Testis (tissue), 3 donors: ENCODE measurements around the gene IQSEC3. TPM values are rescaled to one million over a fixed set of nuclear protein-coding genes. Genes with fewer than 3 reads are reported as not detected.

Experiments used
- DNase-seq: peaks from one replicate; pipeline ENCODE4 v3.0.0-alpha.2; 2019
- H3K27ac ChIP-seq, 2 donors: fragments of 200-600 bp; sonication (generic); one replicate each; pipeline ENCODE4 v1.5.1; 2019
- H3K27me3 ChIP-seq: fragments of 200-600 bp; sonication (generic); one replicate; pipeline ENCODE4 v1.5.1; 2019
- H3K36me3 ChIP-seq: fragments of 200-600 bp; sonication (generic); one replicate; pipeline ENCODE4 v1.5.1; 2017; ENCODE audit warnings: low read depth; ENCODE audit errors: missing control alignments
- H3K4me1 ChIP-seq: fragments of 200-600 bp; sonication (generic); one replicate; pipeline ENCODE4 v1.5.1; 2019
- H3K4me3 ChIP-seq, 2 donors: fragments of 200-600 bp; sonication (generic); one replicate each; pipeline ENCODE4 v1.5.1; 2017 to 2019
- H3K9me3 ChIP-seq: fragments of 200-600 bp; sonication (generic); one replicate; pipeline ENCODE4 v1.5.1; 2017
- POLR2A ChIP-seq: fragments of 450-650 bp; IDR thresholded peaks from one replicate; pipeline ENCODE4 v1.6.1; 2017; ENCODE audit warnings: antibody characterized with exemption, mild to moderate bottlenecking, moderate library complexity
- WGBS, 2 donors: methylation state at CpG; one replicate each; pipeline ENCODE4 v1.1.5; 2018; 5-methylcytosine and 5-hydroxymethylcytosine counted together
- intact Hi-C: fragments of 100-400 bp; cut with DNase I; formaldehyde crosslinking; loops from one replicate; pipeline ENCODE4 v1.15.1; 2023; ENCODE audit warnings: low total_unique reads
- polyA plus RNA-seq: library from polyadenylated mRNA; stranded (reverse); fragments of 350-450 nt; fragmentation: Illumina TruSeq; extraction: RNeasy Lipid Tissue Mini Kit (QIAGEN cat#74804); gene quantifications from one replicate; pipeline ENCODE4 v1.2.3, GENCODE V29; 2014; ENCODE audit warnings: low read depth, low replicate concordance; ENCODE audit not compliant: insufficient read depth
- total RNA-seq, 2 donors: library from RNA; depleted of rRNA; stranded (reverse); fragments of >200 nt; gene quantifications; one replicate each; pipeline ENCODE4 v1.2.3, GENCODE V29; 2016
- TF ChIP-seq, protein P1 (sequence below), 3 experiments: fragments of 450-650 bp in 2 of 3; fragments of 200-600 bp in 1 of 3; sonication (generic) in 1 of 3; IDR thresholded peaks; one replicate each; pipeline ENCODE4 v1.5.1; 2016 to 2019; ENCODE audit warnings: antibody characterized with exemption in 3 of 3, mild to moderate bottlenecking in 2 of 3, moderate library complexity in 1 of 3

The IQSEC3 gene
- total and polyA plus RNA-seq, 3 donors from 2014 or later = 3.9 to 12.2 (median 4.5) TPM

DNA sequence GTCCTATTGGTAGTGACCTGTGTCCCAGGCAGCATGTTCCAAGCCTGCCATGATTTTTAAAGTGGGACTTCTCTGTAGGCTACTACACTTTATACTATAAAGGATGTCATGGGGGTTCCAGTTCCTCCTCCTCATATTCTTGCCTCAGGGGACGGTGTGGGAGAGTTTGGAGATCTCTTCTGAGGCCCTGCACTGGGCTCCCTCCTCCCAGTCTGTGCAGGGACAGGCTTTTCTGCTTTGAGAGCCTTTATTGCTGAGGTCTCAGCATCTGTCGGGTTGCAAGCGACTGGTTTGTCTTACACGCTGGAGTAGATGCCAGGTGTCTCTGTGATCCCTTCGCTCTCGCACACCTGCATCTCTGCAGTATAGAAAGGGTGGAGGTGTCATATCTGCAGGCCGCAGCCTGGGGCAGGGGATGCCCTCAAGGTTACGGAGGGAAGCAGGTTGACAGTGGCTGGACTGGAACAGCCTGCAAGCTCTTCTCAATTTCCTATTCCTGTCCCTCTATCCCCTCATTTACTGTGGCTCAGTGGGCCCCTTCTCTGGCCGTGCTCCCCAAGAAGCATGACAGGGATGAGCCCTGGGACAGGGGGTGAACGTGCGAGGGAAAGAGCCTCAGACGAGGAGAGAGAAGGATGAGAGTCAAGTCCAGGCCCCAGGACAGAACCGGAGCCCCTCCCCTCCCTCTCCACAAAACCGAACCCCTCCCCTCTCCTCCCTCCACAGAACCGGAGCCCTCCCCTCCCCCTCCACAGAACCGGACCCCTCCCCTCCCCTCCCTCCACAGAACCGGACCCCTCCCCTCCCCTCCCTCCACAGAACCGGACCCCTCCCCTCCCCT lies 96.1 kb downstream of the IQSEC3 start:
- H3K36me3 ChIP-seq = no peaks in the 10 kb centered on the region
- 60 to 81% methylated on average over 17 to 18 of the region's 18 CpGs for WGBS, 2 donors
- H3K9me3 ChIP-seq = no peaks in the 10 kb centered on the region
- H3K27me3 ChIP-seq = no peaks in the 10 kb centered on the region
- DNase-seq = no peak
- no peak overlapping the region for H3K4me3 ChIP-seq
- H3K4me1 ChIP-seq = no peaks in the 10 kb centered on the region
- no peak overlapping the region for H3K27ac ChIP-seq
- intact Hi-C loops = no loop called here
- TF ChIP-seq, protein P1, sequence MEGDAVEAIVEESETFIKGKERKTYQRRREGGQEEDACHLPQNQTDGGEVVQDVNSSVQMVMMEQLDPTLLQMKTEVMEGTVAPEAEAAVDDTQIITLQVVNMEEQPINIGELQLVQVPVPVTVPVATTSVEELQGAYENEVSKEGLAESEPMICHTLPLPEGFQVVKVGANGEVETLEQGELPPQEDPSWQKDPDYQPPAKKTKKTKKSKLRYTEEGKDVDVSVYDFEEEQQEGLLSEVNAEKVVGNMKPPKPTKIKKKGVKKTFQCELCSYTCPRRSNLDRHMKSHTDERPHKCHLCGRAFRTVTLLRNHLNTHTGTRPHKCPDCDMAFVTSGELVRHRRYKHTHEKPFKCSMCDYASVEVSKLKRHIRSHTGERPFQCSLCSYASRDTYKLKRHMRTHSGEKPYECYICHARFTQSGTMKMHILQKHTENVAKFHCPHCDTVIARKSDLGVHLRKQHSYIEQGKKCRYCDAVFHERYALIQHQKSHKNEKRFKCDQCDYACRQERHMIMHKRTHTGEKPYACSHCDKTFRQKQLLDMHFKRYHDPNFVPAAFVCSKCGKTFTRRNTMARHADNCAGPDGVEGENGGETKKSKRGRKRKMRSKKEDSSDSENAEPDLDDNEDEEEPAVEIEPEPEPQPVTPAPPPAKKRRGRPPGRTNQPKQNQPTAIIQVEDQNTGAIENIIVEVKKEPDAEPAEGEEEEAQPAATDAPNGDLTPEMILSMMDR (IDR thresholded peaks at IDR 0.05) = no peak
- TF ChIP-seq POLR2A = no peak

DNA sequence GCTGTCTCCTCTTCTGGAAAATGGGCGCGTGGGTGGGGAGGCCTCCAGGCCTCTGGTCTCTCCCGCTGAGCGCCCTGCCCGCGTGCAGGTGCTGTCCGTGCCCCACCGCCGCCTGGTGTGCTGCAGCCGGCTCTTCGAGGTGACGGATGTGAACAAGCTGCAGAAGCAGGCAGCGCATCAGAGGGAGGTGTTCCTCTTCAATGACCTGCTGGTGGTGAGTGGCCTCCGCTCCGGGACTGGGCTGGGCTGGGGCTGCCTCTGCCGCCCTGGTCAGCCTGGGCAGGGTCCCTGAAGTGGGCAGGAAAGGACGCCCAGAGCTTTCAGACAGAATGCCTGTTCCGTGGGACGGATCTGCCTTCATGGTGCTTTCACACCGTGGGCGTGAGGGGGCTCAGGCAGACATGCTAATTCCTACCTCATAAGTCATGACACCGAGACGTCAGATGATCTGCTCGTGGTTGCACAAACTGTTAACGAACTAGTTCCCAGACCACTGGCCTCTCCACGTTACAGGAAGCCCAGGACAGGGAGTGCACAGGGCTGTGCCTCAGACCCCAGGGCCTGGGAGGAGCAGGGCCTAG lies 96.9 kb downstream of the IQSEC3 start:
- intact Hi-C loops = no loop called here
- H3K36me3 ChIP-seq = no peaks in the 10 kb centered on the region
- TF ChIP-seq, protein P1 (IDR thresholded peaks at IDR 0.05) = no peak
- no peak for TF ChIP-seq POLR2A
- DNase-seq = no peak
- 67 to 77% methylated on average over 19 to 24 of the region's 26 CpGs for WGBS, 2 donors
- H3K9me3 ChIP-seq = no peaks in the 10 kb centered on the region
- no peak overlapping the region for H3K4me3 ChIP-seq
- no peaks in the 10 kb centered on the region for H3K27me3 ChIP-seq
- H3K4me1 ChIP-seq = peaks cover 4% of the 10 kb centered on the region
- H3K27ac ChIP-seq = no peak overlapping the region

DNA sequence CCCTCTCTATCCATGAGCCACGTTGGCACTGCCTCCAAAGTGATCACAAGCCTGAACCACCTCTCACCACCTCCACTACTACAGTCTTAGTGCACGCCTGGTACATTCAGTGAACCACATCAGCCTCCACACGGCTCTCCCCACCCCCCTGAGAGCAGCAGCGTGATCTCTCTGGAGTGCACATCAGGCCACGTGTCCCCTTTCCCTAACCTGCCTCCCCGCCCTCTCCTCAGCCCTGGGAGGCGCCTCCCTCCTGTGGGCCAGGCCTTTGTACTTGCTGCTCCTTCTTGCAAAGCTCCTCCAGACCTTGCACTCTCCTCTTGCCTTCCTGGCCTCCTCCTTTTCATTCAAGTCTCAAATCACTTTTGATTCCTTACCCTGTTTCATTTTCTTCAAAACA lies 97.6 kb downstream of the IQSEC3 start:
- H3K36me3 ChIP-seq = no peaks in the 10 kb centered on the region
- no peaks in the 10 kb centered on the region for H3K9me3 ChIP-seq
- peaks cover 7% of the 10 kb centered on the region for H3K4me1 ChIP-seq
- intact Hi-C loops = no loop called here
- no peak for DNase-seq
- no peak overlapping the region for H3K27ac ChIP-seq
- H3K4me3 ChIP-seq = no peak overlapping the region
- H3K27me3 ChIP-seq = no peaks in the 10 kb centered on the region
- no peak for TF ChIP-seq POLR2A
- TF ChIP-seq, protein P1 (IDR thresholded peaks at IDR 0.05) = no peak
- 72 to 77% methylated on average over 7 of the region's 7 CpGs for WGBS, 2 donors

DNA sequence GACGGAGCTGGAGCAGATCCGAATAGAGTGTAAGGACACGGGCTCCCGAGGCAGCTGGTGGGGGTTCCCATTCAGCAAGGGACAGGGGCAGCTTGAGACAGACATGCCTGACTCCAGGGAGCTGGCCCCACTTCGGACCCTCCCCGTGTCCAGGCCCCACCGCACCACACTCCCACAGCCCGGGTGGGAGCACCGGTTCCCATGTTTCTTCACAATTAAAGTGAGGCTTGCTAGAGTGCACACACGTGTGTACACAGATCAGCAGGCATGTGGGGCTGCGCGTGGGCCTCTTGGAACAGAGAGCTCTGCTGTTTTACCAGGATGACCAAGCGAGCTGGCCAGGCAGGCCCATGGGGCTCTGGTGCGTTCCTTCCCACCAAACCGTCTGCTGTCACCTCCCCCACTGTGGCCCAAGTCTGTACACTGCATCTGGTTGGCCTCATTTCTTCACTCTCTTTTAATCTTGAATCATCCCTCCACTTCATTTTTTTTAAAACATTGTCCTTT lies 99.3 kb downstream of the IQSEC3 start:
- H3K27me3 ChIP-seq = no peaks in the 10 kb centered on the region
- TF ChIP-seq POLR2A = no peak
- TF ChIP-seq, protein P1 (IDR thresholded peaks at IDR 0.05) = no peak
- intact Hi-C loops = no loop called here
- DNase-seq = no peak
- no peaks in the 10 kb centered on the region for H3K9me3 ChIP-seq
- no peak overlapping the region for H3K4me3 ChIP-seq
- no peaks in the 10 kb centered on the region for H3K36me3 ChIP-seq
- H3K4me1 ChIP-seq = peaks cover 7% of the 10 kb centered on the region
- no peak overlapping the region for H3K27ac ChIP-seq
- WGBS, 2 donors = 84 to 88% methylated on average over 9 to 15 of the region's 15 CpGs
